Colonic mucosa (tissue), 4 donors: ENCODE measurements around the gene PPP1R17. TPM values are rescaled to one million over a fixed set of nuclear protein-coding genes. Genes with fewer than 3 reads are reported as not detected.

Experiments
- DNase-seq: peaks from one replicate; pipeline ENCODE4 v3.0.0-alpha.2; 2020
- H3K27ac ChIP-seq: fragments of 200-600 bp; one replicate; pipeline ENCODE4 v1.8.0; 2021
- H3K27me3 ChIP-seq: fragments of 200-600 bp; one replicate; pipeline ENCODE4 v1.8.0; 2021
- H3K36me3 ChIP-seq: fragments of 200-600 bp; one replicate; pipeline ENCODE4 v1.8.0; 2021
- H3K4me1 ChIP-seq: fragments of 200-600 bp; one replicate; pipeline ENCODE4 v1.8.0; 2021; ENCODE audit warnings: mild to moderate bottlenecking
- H3K4me3 ChIP-seq: fragments of 200-600 bp; one replicate; pipeline ENCODE4 v1.8.0; 2021
- H3K9ac ChIP-seq, 2 donors: one replicate each; pipeline ENCODE4 v1.7.0; 2013; ENCODE audit warnings: control low read depth in 2 of 2, low read depth in 2 of 2, low read length in 2 of 2
- H3K9me3 ChIP-seq: fragments of 200-600 bp; one replicate; pipeline ENCODE4 v1.8.0; 2021
- CTCF ChIP-seq: fragments of 200-600 bp; IDR thresholded peaks from one replicate; pipeline ENCODE4 v1.8.0; 2022; ENCODE audit warnings: antibody characterized with exemption, mild to moderate bottlenecking
- intact Hi-C: fragments of 100-400 bp; cut with DNase I; formaldehyde crosslinking; loops from one replicate; pipeline ENCODE4 v1.14.1; 2022
- total RNA-seq, 2 donors: library from RNA; stranded (reverse); fragmentation: NEBNext Ultra II Directional in 1 of 2; extraction: Animal tissue kit (Norgen Biotek cat#: 25700) in 1 of 2; gene quantifications; one replicate each; pipeline ENCODE4 v1.2.1, GENCODE V29; 2021
- donor health status: healthy.
- donor health status: DM: no; HTN: no; CAD: no.
- donor health status: DM: no; HTN: no; CAD: no.

The PPP1R17 gene
- total RNA-seq, 2 donors from 2014 or later, result not detected

DNA sequence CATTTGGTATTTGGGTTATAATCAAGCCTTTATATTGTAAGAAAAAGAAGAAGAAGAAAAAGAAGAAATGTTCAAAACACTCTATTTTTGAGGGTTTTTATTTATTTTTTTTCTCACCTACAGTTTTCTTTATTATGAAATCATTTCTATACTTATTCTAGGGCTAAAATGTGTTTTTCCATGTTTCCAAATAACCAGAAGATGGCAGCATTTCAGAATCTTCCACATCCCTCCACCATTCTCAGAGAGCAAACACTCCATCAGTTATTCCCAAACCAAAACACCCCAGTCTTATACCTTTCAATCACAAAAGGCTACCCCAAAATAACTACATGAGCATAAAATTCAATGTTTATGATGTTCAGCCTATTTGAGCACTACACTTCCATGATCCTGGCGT lies 38.7 kb upstream of the PPP1R17 start:
- no peak overlapping the region for H3K27ac ChIP-seq
- no peak for DNase-seq
- intact Hi-C loops, result no loop called here

GRCh38 chr7:31648880-31649279 lies 38.1 kb upstream of the PPP1R17 start:
- H3K4me3 ChIP-seq, result no peak overlapping the region
- H3K27me3 ChIP-seq, result no peaks in the 10 kb centered on the region
- no peak overlapping the region for H3K27ac ChIP-seq
- TF ChIP-seq CTCF, result no peak
- H3K9me3 ChIP-seq, result no peaks in the 10 kb centered on the region
- H3K9ac ChIP-seq, result no peak overlapping the region
- DNase-seq, result no peak
- H3K4me1 ChIP-seq, result no peaks in the 10 kb centered on the region
- H3K36me3 ChIP-seq, result no peaks in the 10 kb centered on the region
- intact Hi-C loops, result no loop called here

More for the DNA sequence above, 38.7 kb upstream of the PPP1R17 start:
- Histone ChIP-seq H3K9me3 (no peaks in the 10 kb centered on the region), H3K4me3 (no peak overlapping the region), H3K27me3 (no peaks in the 10 kb centered on the region), H3K36me3 (no peaks in the 10 kb centered on the region), H3K9ac (no peak overlapping the region), H3K4me1 (no peaks in the 10 kb centered on the region)
- no peak for TF ChIP-seq CTCF

DNA sequence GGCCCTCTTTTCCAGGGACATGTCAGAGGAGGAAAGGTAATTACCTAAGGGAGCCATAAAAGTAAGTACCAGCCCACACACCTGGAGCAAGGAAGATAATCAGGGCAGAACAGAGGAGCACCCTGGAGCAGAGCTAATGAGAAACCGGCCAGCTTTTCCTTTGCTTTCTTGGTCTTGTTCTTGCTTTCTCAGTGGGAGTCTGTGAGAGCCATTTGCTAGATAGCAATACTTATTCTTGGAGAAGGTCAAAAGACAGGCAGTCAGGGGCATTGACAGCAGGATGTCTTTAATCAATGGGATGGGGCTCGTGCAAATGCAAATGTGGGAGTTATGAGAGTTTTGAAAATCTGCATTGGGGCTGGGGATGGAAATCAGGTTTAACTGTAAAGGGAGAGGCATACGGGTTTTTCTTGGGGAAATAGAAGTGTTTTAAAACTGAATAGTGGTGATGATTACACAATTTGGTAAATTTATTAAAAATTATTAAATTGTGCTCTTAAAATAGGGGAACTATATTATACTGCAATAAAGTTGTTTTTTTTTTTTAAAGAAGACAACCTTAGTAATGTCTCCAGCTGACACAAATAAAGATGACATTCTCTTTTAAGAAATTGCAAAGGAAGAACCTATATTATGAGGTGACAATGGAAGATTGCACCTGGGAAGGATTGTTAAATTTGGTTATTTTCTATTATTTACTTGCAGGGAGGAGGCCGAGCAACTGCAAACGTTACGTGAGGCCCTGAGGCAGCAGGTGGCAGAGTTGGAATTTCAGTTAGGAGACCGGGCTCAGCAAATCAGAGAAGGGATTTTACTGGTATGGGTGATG lies 35.6 kb upstream of the PPP1R17 start:
- H3K9me3 ChIP-seq, result no peaks in the 10 kb centered on the region
- H3K4me3 ChIP-seq, result no peak overlapping the region
- intact Hi-C loops, result no loop called here
- no peaks in the 10 kb centered on the region for H3K27me3 ChIP-seq
- H3K36me3 ChIP-seq, result no peaks in the 10 kb centered on the region
- no peak overlapping the region for H3K27ac ChIP-seq
- H3K9ac ChIP-seq, result no peak overlapping the region
- H3K4me1 ChIP-seq, result no peaks in the 10 kb centered on the region
- no peak for DNase-seq
- no peak for TF ChIP-seq CTCF

- Histone ChIP-seq H3K27ac (no peak overlapping the region), H3K27me3 (no peaks in the 10 kb centered on the region), H3K9ac (no peak overlapping the region), H3K9me3 (no peaks in the 10 kb centered on the region), H3K4me3 (no peak overlapping the region), H3K4me1 (no peaks in the 10 kb centered on the region), H3K36me3 (no peaks in the 10 kb centered on the region)
- TF ChIP-seq CTCF, result no peak
- intact Hi-C loops, result no loop called here
- DNase-seq, result no peak
These were observed 35.0 kb upstream of the PPP1R17 start for GRCh38 chr7:31652063-31652326.

- TF ChIP-seq CTCF, result no peak
- H3K36me3 ChIP-seq, result no peaks in the 10 kb centered on the region
- H3K4me1 ChIP-seq, result no peaks in the 10 kb centered on the region
- no peaks in the 10 kb centered on the region for H3K27me3 ChIP-seq
- no peak overlapping the region for H3K27ac ChIP-seq
- DNase-seq, result no peak
- no peak overlapping the region for H3K9ac ChIP-seq
- intact Hi-C loops, result no loop called here
- H3K4me3 ChIP-seq, result no peak overlapping the region
- no peaks in the 10 kb centered on the region for H3K9me3 ChIP-seq
These were observed 23.9 kb upstream of the PPP1R17 start for GRCh38 chr7:31663072-31663471.
